ENCODE results near the gene EYS.

- TF ChIP-seq ZNF446 (CRISPR knock-in tag; IDR thresholded peaks at IDR 0.05): no peak
- TF ChIP-seq ZNF24 (IDR thresholded peaks at IDR 0.05): no peak
- no peak for TF ChIP-seq EZH2 (conservative IDR thresholded peaks at IDR 0.05; ENCODE audit: low read depth, low read length)
- TF ChIP-seq ZNF503 (CRISPR knock-in tag; IDR thresholded peaks at IDR 0.05): no peak
- no peak for TF ChIP-seq ZBTB26 (CRISPR knock-in tag; IDR thresholded peaks at IDR 0.05; ENCODE audit: borderline replicate concordance)
- no peak for TF ChIP-seq CTCF (CRISPR knock-in tag; IDR thresholded peaks at IDR 0.05)
- TF ChIP-seq THRA (CRISPR knock-in tag; IDR thresholded peaks at IDR 0.05; ENCODE audit: borderline replicate concordance): no peak
- no peak for TF ChIP-seq ZSCAN25 (CRISPR knock-in tag; IDR thresholded peaks at IDR 0.05)
- no peak for TF ChIP-seq POLR2AphosphoS5 (IDR thresholded peaks at IDR 0.05; ENCODE audit: low read depth, low read length)
Observed at GRCh38 chr6:65708162-65708561, 1.1 kb upstream of the EYS start.

Measured in HepG2 (cell line).